GM19043 (cell line): ENCODE results near the gene ANKRD16.
A peak's percentile ranks its signal among the peaks of the same experiment; 100 is the strongest.

ENCODE experiments used
- ATAC-seq: cut with Tn5 transposase; IDR thresholded peaks from one replicate; pipeline ENCODE4 v1.9.1; 2021; ENCODE audit warnings: low read depth; ENCODE audit not compliant: unreplicated experiment

ANKRD16 gene

DNA sequence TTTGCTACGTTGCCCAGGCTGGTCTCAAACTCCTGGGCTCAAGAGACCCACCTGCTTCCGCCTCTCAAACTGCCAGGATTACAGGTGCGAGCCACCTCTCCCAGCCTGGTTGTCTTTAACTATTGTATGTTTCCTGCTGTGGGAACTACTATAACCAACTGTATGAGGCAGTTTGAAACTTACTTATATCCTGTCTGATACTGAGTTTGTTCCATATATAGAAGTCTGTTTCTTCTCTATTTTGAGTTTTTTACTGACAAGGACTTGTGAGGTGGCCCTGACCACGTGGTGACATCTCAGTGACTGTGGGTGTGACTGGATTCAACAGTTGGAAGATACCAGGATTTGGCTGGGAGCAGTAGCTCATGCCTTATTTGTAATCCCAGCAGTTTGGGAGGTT lies 14.5 kb upstream of the ANKRD16 start:
- peak; percentile 93 for ATAC-seq

DNA sequence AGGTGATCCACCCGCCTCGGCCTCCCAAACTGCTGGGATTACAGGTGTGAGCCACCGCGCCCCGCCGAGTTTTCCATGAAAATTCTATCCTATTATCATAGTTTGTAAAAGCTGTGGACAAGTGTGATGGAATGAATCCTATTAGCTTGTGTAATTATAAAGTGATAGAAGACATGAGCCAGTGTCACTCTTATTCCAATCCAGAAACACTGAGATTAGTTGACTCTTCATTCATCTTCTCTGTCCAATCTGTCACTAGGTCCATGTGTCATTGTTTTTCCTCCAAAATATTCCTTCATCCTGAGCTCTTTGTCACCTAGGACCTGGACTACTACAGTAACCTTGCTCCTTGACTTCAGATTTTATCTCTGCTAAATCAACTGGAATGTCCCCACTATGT lies 13.9 kb upstream of the ANKRD16 start:
- ATAC-seq = no peak

DNA sequence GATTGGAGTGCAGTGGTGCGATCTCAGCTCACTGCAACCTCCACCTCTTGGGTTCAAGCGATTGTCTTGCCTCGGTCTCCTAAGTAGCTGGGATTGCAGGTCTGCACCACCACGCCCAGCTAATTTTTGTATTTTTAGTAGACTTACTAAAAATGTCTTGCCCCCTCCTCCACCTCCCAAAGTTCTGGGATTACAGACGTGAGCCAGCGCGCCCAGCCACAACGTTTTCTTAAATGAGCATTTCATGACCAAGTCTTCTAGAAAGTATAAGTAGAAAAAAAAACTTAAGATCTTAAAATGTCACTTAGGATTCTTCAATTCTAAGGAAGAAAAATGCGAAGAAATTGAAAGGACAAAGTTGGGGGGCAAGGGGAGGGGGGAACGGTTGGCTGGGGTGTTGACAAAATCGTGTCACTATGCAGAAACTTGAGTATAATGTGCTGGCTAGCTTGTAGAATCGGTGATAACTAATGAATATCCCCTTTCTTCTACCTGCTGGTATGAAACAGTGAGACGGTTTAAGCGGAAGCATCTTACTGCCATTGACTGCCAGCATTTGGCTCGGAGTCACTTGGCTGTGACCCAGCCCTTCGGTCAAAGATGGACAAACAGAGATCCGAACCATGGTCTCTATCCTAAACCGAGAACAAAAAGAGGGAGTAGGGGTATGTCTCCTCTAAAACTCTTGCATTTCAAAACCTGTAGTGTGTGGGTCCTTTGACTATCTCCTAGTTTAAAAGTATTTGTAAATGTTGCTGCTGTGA lies 13.0 kb upstream of the ANKRD16 start:
- ATAC-seq = no peak

DNA sequence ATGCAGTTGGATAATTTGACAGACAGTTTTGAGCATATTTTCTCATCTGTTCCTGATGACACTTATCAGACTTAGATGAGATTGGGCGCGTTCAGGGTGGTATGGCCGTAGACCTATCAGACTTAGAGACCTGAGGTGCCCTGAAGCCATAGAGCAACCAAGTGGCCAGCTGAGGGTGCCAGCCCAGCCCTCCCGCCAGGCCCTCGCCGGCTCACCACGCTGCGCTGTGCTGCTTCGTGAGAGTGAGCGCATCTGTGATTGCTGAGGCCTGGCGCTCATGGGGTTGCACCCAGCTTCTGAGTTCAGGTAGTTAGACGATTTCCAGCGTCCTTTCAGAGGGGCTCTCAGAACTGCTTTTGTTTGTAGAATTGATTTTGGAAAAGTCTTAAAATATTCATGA lies 10.6 kb upstream of the ANKRD16 start:
- no peak for ATAC-seq

DNA sequence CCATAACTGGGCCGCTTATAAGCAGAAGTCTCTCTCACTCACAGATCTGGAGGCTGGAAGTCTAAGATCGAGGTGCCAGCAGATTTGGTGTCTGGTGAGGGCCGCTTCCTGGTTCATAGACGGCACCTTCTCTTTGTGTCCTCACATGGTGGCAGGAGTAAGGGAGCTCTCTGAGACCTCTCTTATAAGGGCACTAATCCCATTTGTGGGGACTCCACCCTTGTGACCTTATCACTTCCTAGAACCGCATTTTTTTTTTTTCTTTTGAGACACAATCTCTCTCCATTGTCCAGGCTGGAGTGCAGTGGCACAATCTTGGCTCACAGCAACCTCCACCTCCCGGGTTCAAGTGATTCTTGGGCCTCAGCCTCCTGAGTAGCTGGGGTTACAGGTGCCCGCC lies 8.5 kb upstream of the ANKRD16 start:
- no peak for ATAC-seq

DNA sequence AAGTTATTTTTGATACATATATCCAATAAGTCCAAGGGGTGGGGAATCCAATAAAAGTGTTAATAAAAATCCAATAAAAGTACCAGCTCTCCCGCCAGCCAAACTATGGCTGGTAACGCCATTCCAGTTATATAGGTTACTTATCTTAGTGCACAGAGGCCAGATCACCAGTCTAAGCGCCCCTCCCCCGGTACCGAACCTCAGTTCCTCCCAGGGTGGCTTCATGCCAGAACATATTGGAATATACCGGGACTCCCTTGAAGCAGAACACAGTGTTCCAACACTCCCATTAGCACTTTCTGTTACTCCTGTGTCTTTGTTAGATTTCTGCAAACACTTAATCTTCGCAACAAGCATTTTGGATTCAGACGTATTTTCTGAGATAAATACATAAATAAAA lies 7.8 kb upstream of the ANKRD16 start:
- no peak for ATAC-seq

DNA sequence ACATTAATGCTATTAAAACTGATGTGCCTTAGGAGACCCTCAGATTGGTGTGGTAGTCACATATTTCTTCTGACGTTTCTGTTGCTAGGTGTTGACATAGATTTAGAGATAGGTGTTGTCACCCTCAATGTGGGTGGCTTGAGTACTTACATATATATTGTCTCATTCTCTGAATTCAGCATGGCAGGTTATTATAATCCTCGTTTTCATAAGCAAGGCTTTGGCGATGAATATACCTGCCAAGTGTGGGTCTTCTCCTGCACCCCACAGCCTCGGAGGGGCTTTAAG lies 7.3 kb upstream of the ANKRD16 start:
- no peak for ATAC-seq

DNA sequence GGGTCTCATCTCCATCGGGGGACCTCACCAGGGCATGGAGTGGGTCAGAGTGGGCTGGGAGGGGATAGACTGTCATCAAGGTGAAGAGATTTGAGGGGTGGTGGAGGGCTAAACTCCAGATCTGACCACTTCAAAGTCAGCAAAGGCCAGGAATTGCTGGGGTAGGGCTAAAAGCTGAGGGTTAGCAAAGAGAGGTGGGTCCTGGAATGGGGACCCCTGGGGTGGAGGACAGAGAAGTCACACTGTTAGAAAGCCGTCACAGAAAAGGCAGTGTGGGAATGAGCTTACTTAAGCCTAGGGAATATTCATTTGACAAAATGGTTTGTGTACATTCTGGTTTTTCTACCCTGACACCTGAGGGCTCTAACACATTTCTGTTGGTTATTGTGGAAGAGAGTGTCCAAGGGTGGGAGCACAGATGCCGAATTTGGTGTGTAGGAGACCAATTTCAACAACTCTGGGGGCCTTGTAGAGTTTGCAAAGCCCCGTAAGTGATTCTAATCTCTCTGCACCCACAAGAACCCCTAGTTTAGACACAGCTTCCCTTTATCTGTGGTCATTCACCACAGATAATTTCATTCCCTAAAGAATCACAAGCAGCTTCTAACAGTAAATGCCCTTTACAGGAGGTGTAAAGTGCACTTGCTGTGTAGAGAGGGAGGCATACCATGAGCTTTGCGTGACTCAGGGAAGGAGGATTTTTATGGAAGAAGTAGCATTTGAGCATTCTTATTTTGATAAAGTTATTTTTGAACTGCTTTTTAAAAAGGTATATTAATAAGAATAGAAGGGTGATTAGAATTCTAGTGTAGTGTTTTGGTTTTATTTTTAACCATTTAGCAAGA lies 6.7 kb upstream of the ANKRD16 start:
- peak; percentile 19 for ATAC-seq

DNA sequence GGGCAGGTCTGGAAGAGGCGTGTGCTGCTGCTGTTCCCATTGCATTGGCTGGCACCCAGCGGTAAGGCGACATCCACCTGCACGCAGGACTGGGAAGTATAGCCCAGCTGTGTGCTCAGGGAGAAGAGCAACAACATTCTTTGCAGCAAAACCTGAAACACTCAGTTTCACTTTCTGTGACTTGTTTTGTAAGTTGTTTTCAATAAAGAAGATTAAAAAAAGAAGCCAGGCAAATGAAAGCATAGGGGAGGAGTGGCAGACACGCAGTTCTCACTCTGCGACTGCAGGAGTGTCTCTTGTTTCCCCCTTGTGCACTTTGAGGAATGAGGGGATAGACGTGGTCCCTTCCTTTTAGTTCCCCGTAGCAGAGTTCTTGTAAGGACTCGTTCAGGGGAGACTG lies 6.1 kb upstream of the ANKRD16 start:
- peak; percentile 57 for ATAC-seq

DNA sequence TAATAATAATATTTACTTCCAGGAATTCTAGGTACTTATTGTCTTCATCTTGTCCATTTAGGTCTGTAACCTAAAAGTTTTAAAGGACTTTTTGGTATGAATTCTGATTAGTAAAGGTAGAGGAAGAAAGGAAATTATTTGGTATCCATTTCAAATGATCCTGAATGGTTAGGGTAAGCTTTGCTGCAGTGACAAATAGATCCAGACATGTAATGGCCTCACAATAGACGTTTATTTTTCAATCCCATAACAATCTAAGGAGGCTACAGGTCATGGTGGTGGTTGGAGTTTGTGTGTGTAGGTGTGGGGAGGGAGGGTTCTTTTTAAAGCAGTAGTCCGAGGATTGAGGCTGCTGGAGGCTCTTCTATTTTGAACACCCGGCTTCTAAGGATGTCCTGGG lies 5.7 kb upstream of the ANKRD16 start:
- peak; percentile 3 for ATAC-seq

DNA sequence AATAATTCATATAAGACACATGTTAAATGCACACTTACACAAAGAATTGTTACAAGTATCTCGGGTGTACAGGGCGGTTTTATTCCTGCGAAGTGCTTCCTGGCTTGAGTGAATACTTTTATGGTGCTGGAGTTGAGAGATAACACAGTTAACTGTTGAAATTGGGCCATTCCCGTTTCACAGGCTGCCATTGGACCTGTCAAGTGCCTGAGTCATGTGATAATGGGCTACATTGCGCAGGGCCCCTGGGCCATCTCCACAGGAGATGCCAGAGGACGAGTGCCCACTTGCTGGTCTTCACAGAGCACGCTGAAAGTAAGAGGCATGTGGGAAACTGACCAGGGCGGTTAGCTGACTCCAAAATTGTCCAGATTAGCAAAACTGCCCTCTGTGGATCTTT lies 5.2 kb upstream of the ANKRD16 start:
- no peak for ATAC-seq

DNA sequence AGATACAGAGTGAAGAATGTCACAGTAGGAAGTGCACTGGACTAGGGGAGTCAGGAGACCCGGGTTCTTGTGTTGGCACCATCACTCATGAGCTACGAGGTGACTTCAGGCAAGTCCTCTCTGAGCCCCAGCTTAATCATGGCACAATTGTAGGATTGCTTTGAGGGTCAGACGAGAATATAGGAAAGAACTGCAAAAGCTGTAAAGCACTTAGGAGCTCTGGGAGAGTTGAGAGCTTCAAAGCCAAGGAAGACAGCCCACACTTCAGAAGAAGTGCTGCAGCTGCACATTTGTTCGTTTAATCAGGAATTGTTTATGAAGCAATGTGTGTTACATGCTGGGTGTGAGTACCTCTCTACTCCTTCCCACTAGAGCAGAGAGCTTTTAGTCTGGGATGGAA lies 4.7 kb upstream of the ANKRD16 start:
- no peak for ATAC-seq

DNA sequence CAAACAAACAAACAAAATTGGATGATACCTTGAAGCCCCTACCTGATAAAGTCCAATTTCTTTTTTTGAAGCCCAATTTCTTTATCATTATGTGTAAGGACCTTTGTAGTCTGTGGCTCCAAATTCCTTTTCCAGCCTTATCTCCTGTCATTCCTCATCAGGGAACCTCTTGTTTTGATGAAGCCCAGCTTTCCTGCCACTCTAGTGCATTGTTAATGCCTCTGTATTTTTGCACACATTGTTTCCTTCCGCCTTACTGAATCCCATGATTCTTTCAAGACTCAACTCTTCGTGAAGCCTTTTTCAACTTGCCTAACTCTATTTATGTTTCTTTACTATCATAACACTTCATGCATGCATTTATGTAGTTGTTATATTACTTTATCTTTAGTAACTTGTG lies 3.6 kb upstream of the ANKRD16 start:
- no peak for ATAC-seq

DNA sequence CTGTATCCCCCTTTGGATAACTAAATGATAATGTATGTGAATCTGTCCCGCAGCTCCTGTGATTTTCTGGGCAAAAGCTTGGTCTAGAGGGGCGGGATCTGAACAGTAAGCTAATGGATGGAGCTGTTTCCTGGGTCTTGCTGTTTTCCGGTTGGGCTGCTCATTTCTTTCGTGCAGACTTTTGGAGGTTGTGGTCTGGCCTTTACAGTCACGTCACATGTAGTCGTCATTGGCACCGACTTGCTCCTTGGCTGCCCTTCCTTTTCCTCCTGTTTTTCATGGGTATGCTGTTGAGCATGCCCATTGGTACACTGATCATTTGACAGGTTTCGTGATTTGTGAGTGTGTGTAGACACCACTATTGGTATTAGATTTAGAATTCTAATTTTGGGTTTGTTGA lies 2.3 kb upstream of the ANKRD16 start:
- ATAC-seq = no peak

DNA sequence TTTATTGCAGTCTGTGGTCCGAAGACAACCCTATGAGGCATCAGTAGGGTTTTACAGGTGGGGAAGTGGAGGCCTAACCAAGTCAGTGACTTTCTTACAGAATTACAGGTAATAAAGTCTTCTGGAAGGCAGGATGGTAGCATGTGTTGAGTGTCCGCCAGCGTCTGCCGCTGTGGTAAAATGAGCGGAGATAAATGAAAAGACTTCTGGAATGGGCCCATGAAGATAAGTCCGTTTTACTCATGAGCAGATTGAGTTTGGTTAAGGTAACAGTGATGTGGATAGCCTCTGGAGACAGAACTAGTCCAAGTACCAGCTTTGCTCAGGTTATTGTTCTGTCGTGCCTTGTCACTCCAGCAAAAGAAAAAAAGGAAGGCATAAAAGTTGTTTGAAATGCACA lies 1.3 kb upstream of the ANKRD16 start:
- ATAC-seq = no peak

DNA sequence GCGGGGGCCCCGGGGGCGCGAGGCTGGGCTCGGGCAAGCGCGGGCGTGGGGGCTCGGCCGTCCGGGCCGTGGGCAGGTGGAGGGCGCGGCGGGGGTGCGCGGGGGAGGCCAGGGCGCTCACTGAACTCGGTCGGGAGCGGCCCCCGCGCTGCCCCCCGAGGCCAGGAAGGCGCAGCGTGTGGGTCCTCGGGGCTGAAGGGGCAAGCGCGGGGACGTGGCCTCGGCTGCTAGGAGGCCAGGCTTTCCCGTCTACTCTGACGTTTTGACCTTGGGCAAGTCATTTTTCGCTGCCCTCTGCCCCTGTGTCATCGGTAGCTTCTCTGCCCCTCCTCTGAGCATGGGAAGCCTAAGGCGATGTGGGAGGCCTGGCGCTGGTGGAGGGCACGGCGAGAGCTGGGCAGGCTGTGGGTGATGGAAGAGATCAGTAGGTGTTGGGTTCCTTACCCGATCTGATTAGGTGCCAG lies 791 bp upstream of the ANKRD16 start:
- ATAC-seq = no peak

DNA sequence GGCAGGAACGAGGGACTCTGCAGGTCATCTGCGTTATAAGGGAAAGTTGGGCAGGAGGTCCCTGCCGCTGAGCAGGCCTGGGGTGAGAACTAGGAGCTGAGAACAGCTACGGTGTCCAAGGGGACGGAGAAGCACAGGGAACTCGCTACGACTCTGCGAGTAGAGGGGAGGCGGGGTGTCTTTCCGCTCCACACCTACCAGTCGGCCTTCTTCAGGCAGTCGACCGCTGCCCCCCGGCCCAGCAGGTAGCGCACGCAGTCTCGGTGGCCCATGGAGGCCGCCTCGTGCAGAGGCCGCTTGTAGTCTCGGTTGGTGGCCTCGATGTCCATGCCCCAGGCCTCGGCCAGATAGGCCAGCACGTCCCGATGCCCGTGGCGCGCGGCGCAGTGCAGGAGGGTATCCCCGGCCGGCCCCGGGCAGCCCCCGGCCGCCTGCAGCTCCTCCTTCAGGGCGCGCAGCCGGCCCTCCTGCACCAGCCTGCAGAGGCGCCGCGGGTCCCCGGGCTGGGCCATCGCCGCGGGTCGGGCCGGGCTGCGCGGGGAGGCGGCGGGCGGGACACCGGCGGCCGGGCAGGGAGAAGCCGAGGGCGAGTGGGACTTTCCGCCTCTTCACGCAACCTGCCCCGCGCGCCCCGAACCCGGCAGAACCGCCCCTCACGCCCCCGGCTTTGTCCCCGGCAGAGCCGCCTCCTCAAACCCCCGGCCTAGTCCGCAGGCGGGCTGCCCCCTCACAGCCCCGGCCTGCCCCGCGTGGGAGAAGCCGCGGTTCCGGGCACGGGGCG lies 660 bp downstream of the ANKRD16 start:
- ATAC-seq = peak; percentile 23

DNA sequence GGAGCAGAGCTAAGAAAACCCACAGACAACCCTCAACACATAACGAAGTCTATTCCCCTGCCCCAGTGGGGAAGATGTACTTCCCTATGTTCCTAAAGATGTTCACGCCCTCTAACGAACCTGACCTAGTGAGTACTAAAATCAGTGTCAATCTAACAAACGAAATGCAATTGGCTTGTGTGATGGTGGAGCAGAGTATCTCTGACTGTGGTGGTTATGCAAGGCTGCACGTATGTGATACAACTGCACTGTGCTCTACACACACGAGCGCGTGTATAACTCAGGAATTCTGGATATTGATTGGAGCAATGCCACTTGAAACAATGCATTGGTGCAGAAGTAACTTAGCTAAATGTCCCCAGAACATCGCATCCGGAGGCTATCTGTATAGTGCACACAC lies 1.3 kb downstream of the ANKRD16 start:
- ATAC-seq = no peak

DNA sequence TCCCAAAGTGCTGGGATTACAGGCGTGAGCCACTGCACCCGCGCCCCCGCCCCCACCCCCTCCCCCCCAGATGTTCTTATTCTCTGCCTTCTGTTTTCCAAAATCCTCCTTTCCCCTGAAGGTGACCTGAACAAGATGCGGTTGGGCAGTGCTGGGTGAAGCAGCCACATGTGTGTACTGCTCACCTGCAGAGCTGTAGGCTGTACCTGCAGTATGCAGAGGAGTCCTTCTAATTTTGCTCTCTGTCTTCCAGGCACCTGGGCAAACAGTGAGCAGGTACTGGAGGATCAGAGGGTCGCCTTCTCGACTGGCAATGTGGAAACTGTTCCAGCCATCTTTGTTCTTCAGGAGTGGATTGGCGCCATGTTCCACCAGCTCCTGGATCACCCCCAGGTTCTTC lies 2.1 kb downstream of the ANKRD16 start:
- ATAC-seq = no peak

DNA sequence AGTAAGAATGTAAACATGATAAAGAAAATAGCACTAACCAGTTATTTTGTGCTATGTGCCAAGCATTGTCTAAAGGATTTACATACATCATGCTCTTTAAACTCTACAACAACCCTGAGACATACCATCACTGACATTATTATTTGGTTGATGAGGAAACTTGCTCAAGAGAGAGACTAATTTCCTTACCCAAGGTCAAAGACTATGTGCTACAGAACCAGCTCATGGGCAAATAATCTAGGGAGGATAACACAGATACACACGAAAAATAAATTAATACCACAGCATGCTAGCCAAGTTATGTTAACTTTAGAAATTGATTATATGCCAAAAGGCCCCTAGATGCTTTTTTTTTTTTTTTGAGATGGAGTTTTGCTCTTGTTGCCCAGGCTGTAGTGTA lies 2.7 kb downstream of the ANKRD16 start:
- no peak for ATAC-seq

DNA sequence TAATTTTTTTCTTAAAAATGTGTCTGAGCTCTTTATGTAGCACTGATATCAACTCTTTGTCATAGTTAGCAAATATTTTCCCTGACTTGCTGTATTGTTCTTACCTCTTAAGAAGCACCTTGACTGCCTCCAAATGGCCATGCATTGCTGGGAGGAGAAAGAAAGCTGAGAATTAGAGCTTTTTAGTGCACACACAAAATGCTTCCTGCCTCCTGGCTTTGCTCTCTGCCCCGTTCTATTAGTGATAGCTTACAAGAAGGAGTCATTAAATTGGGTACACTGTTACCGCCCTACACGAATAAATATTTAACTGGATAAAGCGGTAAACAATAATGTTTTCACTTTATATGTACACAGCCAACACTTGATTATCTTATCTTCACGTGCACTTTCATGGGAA lies 4.1 kb downstream of the ANKRD16 start:
- ATAC-seq = no peak
